Activated CD4-positive, alpha-beta T cell treated with anti-CD3 and anti-CD28 coated beads for 36 hours (primary cell): ENCODE measurements around the gene ITPK1. TPM values are rescaled to one million over a fixed set of nuclear protein-coding genes. Genes with fewer than 3 reads are reported as not detected.

Experiments used
- ATAC-seq: fragments of 200-7000 bp; cut with Tn5 transposase; one replicate; pipeline ENCODE4 v1.10.0; 2021; ENCODE audit warnings: mild to moderate bottlenecking, moderate library complexity
- CTCF ChIA-PET: fragments of 350-600 bp; sonication (Branson Sonifier 250); formaldehyde crosslinking; loops from one replicate; lab custom pipeline; 2021; ENCODE audit warnings: antibody characterized with exemption; lab: Charles Lee
- POLR2A ChIA-PET: fragments of 350-600 bp; sonication (Branson Sonifier 250); formaldehyde crosslinking; loops from one replicate; lab custom pipeline; 2021; ENCODE audit warnings: antibody characterized with exemption, inconsistent platforms; lab: Charles Lee
- DNase-seq: peaks from one replicate; pipeline ENCODE4 v3.0.0-alpha.2; 2020
- H3K27ac Mint-ChIP-seq: one replicate; pipeline ENCODE4 v1.8.0; 2021; ENCODE audit warnings: mixed read lengths
- H3K27me3 Mint-ChIP-seq: one replicate; pipeline ENCODE4 v1.8.0; 2021; ENCODE audit warnings: mixed read lengths
- H3K36me3 Mint-ChIP-seq: one replicate; pipeline ENCODE4 v1.8.0; 2021; ENCODE audit warnings: low read depth, mixed read lengths
- H3K4me1 Mint-ChIP-seq: one replicate; pipeline ENCODE4 v1.8.0; 2021; ENCODE audit warnings: mixed read lengths
- H3K4me3 Mint-ChIP-seq: one replicate; pipeline ENCODE4 v1.8.0; 2021; ENCODE audit warnings: mild to moderate bottlenecking, moderate library complexity, mixed read lengths
- H3K9me3 Mint-ChIP-seq: one replicate; pipeline ENCODE4 v1.8.0; 2021; ENCODE audit warnings: low read depth, mixed read lengths
- intact Hi-C, 2 experiments: fragments of 100-400 bp; cut with DNase I in 1 of 2; cut with micrococcal nuclease in 1 of 2; formaldehyde crosslinking; loops; one replicate each; pipeline versions ENCODE4 v1.14.2 to v1.15.1; 2022 to 2024; cut with DNase I, micrococcal nuclease
- total RNA-seq, 2 experiments: library from RNA; stranded (reverse); gene quantifications; one replicate each; pipeline ENCODE4 v1.2.3, GENCODE V29; 2021

ITPK1 gene
- total RNA-seq, 2 experiments from 2014 or later: 31.0 to 35.5 TPM

GRCh38 chr14:93126111-93126510 is 10.4 kb upstream of the ITPK1 start:
- ChIA-PET CTCF (interaction anchor here (0.9 to 1.6 kb wide), 3 partner anchors 13 to 93 kb away, joined by 3 to 6 read pairs (median 5); no protein-coding TSS in a partner anchor), POLR2A (no interaction called here)
- peaks cover 3% of the 10 kb centered on the region for H3K27me3 Mint-ChIP-seq
- H3K36me3 Mint-ChIP-seq: no peaks in the 10 kb centered on the region
- no peak for DNase-seq
- H3K9me3 Mint-ChIP-seq: no peaks in the 10 kb centered on the region
- intact Hi-C loops: no loop called here
- no peak overlapping the region for H3K4me3 Mint-ChIP-seq
- no peak for ATAC-seq
- no peaks in the 10 kb centered on the region for H3K4me1 Mint-ChIP-seq
- no peak overlapping the region for H3K27ac Mint-ChIP-seq

- POLR2A ChIA-PET: no interaction called here
- CTCF ChIA-PET: interaction anchor here (1.2 to 2.0 kb wide), 2 partner anchors 9 to 10 kb away, joined by 4 to 7 read pairs; no protein-coding TSS in a partner anchor
- Mint-ChIP-seq H3K9me3 (no peaks in the 10 kb centered on the region), H3K27ac (no peak overlapping the region), H3K36me3 (no peaks in the 10 kb centered on the region), H3K4me3 (no peak overlapping the region), H3K4me1 (no peaks in the 10 kb centered on the region), H3K27me3 (peaks cover 2% of the 10 kb centered on the region)
- ATAC-seq: no peak
- DNase-seq: no peak
- intact Hi-C loops: no loop called here
Observed at GRCh38 chr14:93122826-93123225, 7.1 kb upstream of the ITPK1 start.

GRCh38 chr14:93121030-93121834 is 5.5 kb upstream of the ITPK1 start:
- no peak overlapping the region for H3K27ac Mint-ChIP-seq
- H3K9me3 Mint-ChIP-seq: no peaks in the 10 kb centered on the region
- CTCF ChIA-PET: interaction anchor here (0.8 to 1.0 kb wide), 3 partner anchors 9 to 11 kb away, joined by 3 to 6 read pairs (median 4); no protein-coding TSS in a partner anchor
- POLR2A ChIA-PET: no interaction called here
- no peak for ATAC-seq
- peaks cover 5% of the 10 kb centered on the region for H3K4me1 Mint-ChIP-seq
- H3K36me3 Mint-ChIP-seq: no peaks in the 10 kb centered on the region
- DNase-seq: no peak
- no peak overlapping the region for H3K4me3 Mint-ChIP-seq
- intact Hi-C loops: no loop called here
- peaks cover 2% of the 10 kb centered on the region for H3K27me3 Mint-ChIP-seq

- DNase-seq: no peak
- H3K36me3 Mint-ChIP-seq: no peaks in the 10 kb centered on the region
- no peaks in the 10 kb centered on the region for H3K9me3 Mint-ChIP-seq
- H3K27me3 Mint-ChIP-seq: peaks cover 2% of the 10 kb centered on the region
- no peak for ATAC-seq
- intact Hi-C loops: no loop called here
- ChIA-PET CTCF (interaction anchor here (0.6 to 1.4 kb wide), 5 partner anchors 10 to 59 kb away, joined by 3 to 6 read pairs (median 3); no protein-coding TSS in a partner anchor), POLR2A (no interaction called here)
- no peak overlapping the region for H3K4me3 Mint-ChIP-seq
- H3K4me1 Mint-ChIP-seq: peaks cover 5% of the 10 kb centered on the region
- H3K27ac Mint-ChIP-seq: no peak overlapping the region
Observed at GRCh38 chr14:93120517-93120916, 4.8 kb upstream of the ITPK1 start.

GRCh38 chr14:93116676-93117200 is 1.0 kb upstream of the ITPK1 start:
- intact Hi-C loops: loop anchor here in 1 of 2 experiments (10.0 kb wide), 2 partner anchors 428 to 498 kb away; no protein-coding TSS in a partner anchor

GRCh38 chr14:93115069-93115820 is 480 bp downstream of the ITPK1 start:
- Mint-ChIP-seq H3K36me3 (no peaks in the 10 kb centered on the region), H3K27ac (no peak overlapping the region), H3K9me3 (no peaks in the 10 kb centered on the region), H3K4me1 (peaks cover 23% of the 10 kb centered on the region), H3K4me3 (peak overlapping the region; percentile 78), H3K27me3 (peaks cover 2% of the 10 kb centered on the region)
- peak; percentile 90 for DNase-seq
- peak; percentile 80 for ATAC-seq
- ChIA-PET POLR2A (interaction anchor here (0.6 to 0.8 kb wide), 4 partner anchors 16 to 92 kb away, joined by 3 read pairs; partner anchors contain the start of genes GON7, LYSET, MOAP1 and UBR7), CTCF (interaction anchor here (0.7 to 3.5 kb wide), 10 partner anchors 10 to 163 kb away, joined by 3 to 43 read pairs (median 4); partner anchors contain the start of genes LYSET and MOAP1)
- intact Hi-C loops: loop anchor here (1.0 to 10.0 kb wide), 7 partner anchors 24 to 500 kb away; partner anchors contain the start of genes GON7 (in 2 of the 2), UBR7 (in 2 of the 2), BTBD7 (in 1 of the 2) and GOLGA5 (in 1 of the 2)

More at GRCh38 chr14:93116676-93117200, 1.0 kb upstream of the ITPK1 start:
- ATAC-seq (no peak), DNase-seq (no peak)
- peaks cover 2% of the 10 kb centered on the region for H3K27me3 Mint-ChIP-seq
- POLR2A ChIA-PET: no interaction called here
- CTCF ChIA-PET: interaction anchor here (0.5 to 1.2 kb wide), 9 partner anchors 15 to 939 kb away, joined by 3 to 4 read pairs (median 3); partner anchors contain the start of genes LYSET and MOAP1
- H3K4me1 Mint-ChIP-seq: peaks cover 23% of the 10 kb centered on the region
- H3K36me3 Mint-ChIP-seq: no peaks in the 10 kb centered on the region
- H3K27ac Mint-ChIP-seq: peak overlapping the region; percentile 81
- peak overlapping the region; percentile 60 for H3K4me3 Mint-ChIP-seq
- H3K9me3 Mint-ChIP-seq: no peaks in the 10 kb centered on the region

- peaks cover 2% of the 10 kb centered on the region for H3K27me3 Mint-ChIP-seq
- ChIA-PET POLR2A (no interaction called here), CTCF (interaction anchor here (0.8 to 3.5 kb wide), 9 partner anchors 10 to 163 kb away, joined by 3 to 43 read pairs (median 4); partner anchors contain the start of genes LYSET and MOAP1)
- ATAC-seq: no peak
- peak overlapping the region; percentile 78 for H3K4me3 Mint-ChIP-seq
- intact Hi-C loops: loop anchor here (1.0 to 10.0 kb wide), 9 partner anchors 25 to 500 kb away; partner anchors contain the start of genes BTBD7 (in 2 of the 2), GON7 (in 2 of the 2), MOAP1 (in 2 of the 2) and UBR7 (in 2 of the 2)
- no peaks in the 10 kb centered on the region for H3K36me3 Mint-ChIP-seq
- peaks cover 23% of the 10 kb centered on the region for H3K4me1 Mint-ChIP-seq
- H3K27ac Mint-ChIP-seq: no peak overlapping the region
- peak; percentile 37 for DNase-seq
- no peaks in the 10 kb centered on the region for H3K9me3 Mint-ChIP-seq
Observed at GRCh38 chr14:93114713-93115068, 1.0 kb downstream of the ITPK1 start.

- DNase-seq (peak; percentile 20), ATAC-seq (no peak)
- peak overlapping the region; percentile 78 for H3K4me3 Mint-ChIP-seq
- peaks cover 2% of the 10 kb centered on the region for H3K27me3 Mint-ChIP-seq
- H3K4me1 Mint-ChIP-seq: peaks cover 23% of the 10 kb centered on the region
- no peaks in the 10 kb centered on the region for H3K9me3 Mint-ChIP-seq
- no peak overlapping the region for H3K27ac Mint-ChIP-seq
- no peaks in the 10 kb centered on the region for H3K36me3 Mint-ChIP-seq
- ChIA-PET CTCF (interaction anchor here (0.5 to 3.5 kb wide), 36 partner anchors 9 to 1082 kb away, joined by 3 to 43 read pairs (median 6); partner anchors contain the start of genes GON7, LYSET, MOAP1 and UBR7), POLR2A (interaction anchor here (1.1 to 1.9 kb wide), 2 partner anchors 10 to 71 kb away, joined by 5 to 8 read pairs; partner anchors contain the start of genes LYSET and MOAP1)
- intact Hi-C loops: loop anchor here (5.0 to 10.0 kb wide), 4 partner anchors 68 to 501 kb away; partner anchors contain the start of genes BTBD7 (in 1 of the 2) and MOAP1 (in 1 of the 2)
Observed at GRCh38 chr14:93114068-93114710, 1.5 kb downstream of the ITPK1 start.

GRCh38 chr14:93113678-93114067 is 2.1 kb downstream of the ITPK1 start:
- Mint-ChIP-seq H3K4me3 (peak overlapping the region; percentile 78), H3K36me3 (no peaks in the 10 kb centered on the region), H3K4me1 (peaks cover 23% of the 10 kb centered on the region), H3K9me3 (no peaks in the 10 kb centered on the region), H3K27me3 (peaks cover 2% of the 10 kb centered on the region), H3K27ac (no peak overlapping the region)
- POLR2A ChIA-PET: interaction anchor here (0.5 to 1.9 kb wide), 3 partner anchors 10 to 1360 kb away, joined by 3 to 8 read pairs (median 5); partner anchors contain the start of genes LYSET and MOAP1
- intact Hi-C loops: loop anchor here (1.0 to 10.0 kb wide), 7 partner anchors 10 to 501 kb away; partner anchors contain the start of genes BTBD7 (in 1 of the 2) and MOAP1 (in 1 of the 2)
- DNase-seq (peak; percentile 19), ATAC-seq (no peak)
- CTCF ChIA-PET: interaction anchor here (0.5 to 3.5 kb wide), 59 partner anchors 9 to 1082 kb away, joined by 3 to 43 read pairs (median 5); partner anchors contain the start of genes GON7, LYSET, MOAP1 and UBR7
